HEK293T (cell line): ENCODE data around the gene HMCN2.

Source experiments
- BHLHE40 ChIP-seq: fragments of 450-650 bp; IDR thresholded peaks from 2 replicates; pipeline ENCODE4 v1.6.1; 2016; ENCODE audit warnings: mild to moderate bottlenecking, moderate library complexity, borderline replicate concordance
- FOXK2 ChIP-seq: fragments of 450-650 bp; IDR thresholded peaks from 2 replicates; pipeline ENCODE4 v1.6.1; 2016; ENCODE audit warnings: mild to moderate bottlenecking
- SP1 ChIP-seq: fragments of 450-650 bp; IDR thresholded peaks from 2 replicates; pipeline ENCODE4 v1.6.1; 2017
- SUZ12 ChIP-seq: fragments of 450-650 bp; IDR thresholded peaks from 2 replicates; pipeline ENCODE4 v1.6.1; 2016; ENCODE audit warnings: mild to moderate bottlenecking

GRCh38 chr9:130236436-130236985 lies 29.0 kb upstream of the HMCN2 start:
- TF ChIP-seq SUZ12 (no peak), BHLHE40 (no peak), SP1 (no peak), FOXK2 (no peak)
